Left colon (tissue), 2 donors: ENCODE measurements around the gene TSTD1. TPM values are rescaled to one million over a fixed set of nuclear protein-coding genes. Genes with fewer than 3 reads are reported as not detected.

Experiments used
- total RNA-seq, 2 donors: library from RNA; stranded (reverse); fragmentation: NEBNext Ultra II Directional; extraction: Animal tissue kit (Norgen Biotek cat#: 25700); gene quantifications; one replicate each; pipeline ENCODE4 v1.2.1, GENCODE V29; 2021
- donor health status: DM: no; HTN: no; CAD: no.
- donor health status: DM: yes; HTN: yes; CAD: no.

TSTD1 gene
- total RNA-seq, 2 donors from 2014 or later = 92.1 to 120 TPM

Other genes starting within 250 kb of the TSTD1 start
- 1 to 10 TPM in 1 of 2 donors, under 1 TPM in 1; 0.67 to 2.6 TPM for gene LY9, start 242.8 kb downstream of the TSTD1 start, total RNA-seq
- under 1 TPM; 0.37 to 0.87 TPM for gene CD244, start 176.1 kb downstream of the TSTD1 start, total RNA-seq
- gene ITLN1, start 153.8 kb downstream of the TSTD1 start, total RNA-seq = 100 to 1,000 TPM; 268 to 512 TPM
- not detected for gene ITLN2, start 84.2 kb downstream of the TSTD1 start, total RNA-seq
- gene F11R, start 17.8 kb downstream of the TSTD1 start, total RNA-seq = 100 to 1,000 TPM; 145 to 202 TPM
- gene USF1, start 7.0 kb upstream of the TSTD1 start, total RNA-seq = 10 to 100 TPM; 67.4 to 72.4 TPM
- gene ARHGAP30, start 30.9 kb upstream of the TSTD1 start, total RNA-seq = 1 to 10 TPM; 2.7 to 8.7 TPM
- 1 to 10 TPM; 3.0 to 6.1 TPM for gene NECTIN4, start 50.6 kb upstream of the TSTD1 start, total RNA-seq
- 10 to 100 TPM; 10.1 to 11.1 TPM for gene KLHDC9, start 59.4 kb upstream of the TSTD1 start, total RNA-seq
- gene PFDN2, start 79.1 kb upstream of the TSTD1 start, total RNA-seq = 10 to 100 TPM; 30.3 to 38.2 TPM
- gene NIT1, start 79.1 kb upstream of the TSTD1 start, total RNA-seq = 10 to 100 TPM; 74.4 to 76.6 TPM
- gene DEDD, start 93.7 kb upstream of the TSTD1 start, total RNA-seq = 10 to 100 TPM; 34.2 to 41.5 TPM
- gene UFC1, start 115.0 kb upstream of the TSTD1 start, total RNA-seq = 100 to 1,000 TPM; 106 to 107 TPM
- 10 to 100 TPM; 19.7 to 24.0 TPM for gene USP21, start 120.5 kb upstream of the TSTD1 start, total RNA-seq
- gene PPOX, start 127.5 kb upstream of the TSTD1 start, total RNA-seq = 10 to 100 TPM; 11.7 to 12.4 TPM
- 10 to 100 TPM; 29.7 TPM for gene B4GALT3, start 138.5 kb upstream of the TSTD1 start, total RNA-seq
- 1 to 10 TPM; 1.0 to 3.3 TPM for gene ADAMTS4, start 160.1 kb upstream of the TSTD1 start, total RNA-seq
- gene NDUFS2, start 163.4 kb upstream of the TSTD1 start, total RNA-seq = 100 to 1,000 TPM; 154 to 188 TPM
- gene FCER1G, start 176.3 kb upstream of the TSTD1 start, total RNA-seq = 10 to 100 TPM in 1 of 2 donors, 1 to 10 TPM in 1; 5.6 to 23.3 TPM
- gene APOA2, start 184.7 kb upstream of the TSTD1 start, total RNA-seq = not detected
- gene TOMM40L, start 187.1 kb upstream of the TSTD1 start, total RNA-seq = 10 to 100 TPM; 19.6 to 24.6 TPM
- gene NR1I3, start 199.2 kb upstream of the TSTD1 start, total RNA-seq = under 1 TPM in 1 of 2 donors, not detected in 1; 0.53 TPM
- 1 to 10 TPM in 1 of 2 donors, not detected in 1; 2.6 TPM for gene PCP4L1, start 219.8 kb upstream of the TSTD1 start, total RNA-seq